HG03060 (cell line): ENCODE results near the gene LCP1.
"Not testable (repeated sequence)": the region's sequence is repeated elsewhere in the genome, so short reads cannot be mapped to it uniquely, and the experiment has no call there.

ENCODE experiments used
- ATAC-seq: cut with Tn5 transposase; IDR thresholded peaks from one replicate; pipeline ENCODE4 v1.9.1; 2021; ENCODE audit warnings: low read depth, moderate number of reproducible peaks; ENCODE audit not compliant: unreplicated experiment

LCP1 gene, protein sequence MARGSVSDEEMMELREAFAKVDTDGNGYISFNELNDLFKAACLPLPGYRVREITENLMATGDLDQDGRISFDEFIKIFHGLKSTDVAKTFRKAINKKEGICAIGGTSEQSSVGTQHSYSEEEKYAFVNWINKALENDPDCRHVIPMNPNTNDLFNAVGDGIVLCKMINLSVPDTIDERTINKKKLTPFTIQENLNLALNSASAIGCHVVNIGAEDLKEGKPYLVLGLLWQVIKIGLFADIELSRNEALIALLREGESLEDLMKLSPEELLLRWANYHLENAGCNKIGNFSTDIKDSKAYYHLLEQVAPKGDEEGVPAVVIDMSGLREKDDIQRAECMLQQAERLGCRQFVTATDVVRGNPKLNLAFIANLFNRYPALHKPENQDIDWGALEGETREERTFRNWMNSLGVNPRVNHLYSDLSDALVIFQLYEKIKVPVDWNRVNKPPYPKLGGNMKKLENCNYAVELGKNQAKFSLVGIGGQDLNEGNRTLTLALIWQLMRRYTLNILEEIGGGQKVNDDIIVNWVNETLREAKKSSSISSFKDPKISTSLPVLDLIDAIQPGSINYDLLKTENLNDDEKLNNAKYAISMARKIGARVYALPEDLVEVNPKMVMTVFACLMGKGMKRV

DNA sequence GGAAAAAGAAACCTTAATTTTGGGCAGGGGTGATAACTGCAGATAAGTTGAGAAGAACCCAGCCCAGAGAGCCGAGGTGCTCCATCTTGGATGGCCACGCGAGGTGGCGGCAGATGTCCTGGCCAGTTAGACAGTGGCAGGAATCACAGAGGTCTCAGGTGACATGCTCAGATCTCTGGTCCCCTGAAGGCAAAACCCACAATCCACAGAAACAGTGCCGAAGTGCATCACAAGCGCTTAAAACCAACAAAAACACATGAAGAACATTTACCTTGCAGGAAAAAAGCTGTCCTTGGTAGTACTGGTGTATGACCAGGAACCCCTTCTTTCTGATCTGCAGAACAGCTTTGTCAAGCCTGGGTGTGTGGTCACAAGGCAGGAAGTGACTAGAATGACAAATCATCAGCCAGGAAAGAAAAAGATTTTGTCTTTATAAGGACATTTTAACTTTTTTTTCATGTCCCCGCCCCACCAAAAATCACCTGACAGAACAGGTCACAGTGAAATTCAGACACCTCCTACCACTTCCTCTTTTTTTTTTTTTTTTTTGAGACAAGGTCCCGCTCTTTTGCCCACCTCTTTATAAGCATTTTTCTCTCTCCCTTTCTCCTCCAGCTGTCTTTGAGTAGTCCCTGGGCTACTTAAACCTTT, at the start of gene LCP1:
Gene LCP1 (minus strand): TSS at position 338 of the 651 bp plus-strand sequence. CDS start 22,515 bp downstream, outside the sequence.
- peak; percentile 56 for ATAC-seq

DNA sequence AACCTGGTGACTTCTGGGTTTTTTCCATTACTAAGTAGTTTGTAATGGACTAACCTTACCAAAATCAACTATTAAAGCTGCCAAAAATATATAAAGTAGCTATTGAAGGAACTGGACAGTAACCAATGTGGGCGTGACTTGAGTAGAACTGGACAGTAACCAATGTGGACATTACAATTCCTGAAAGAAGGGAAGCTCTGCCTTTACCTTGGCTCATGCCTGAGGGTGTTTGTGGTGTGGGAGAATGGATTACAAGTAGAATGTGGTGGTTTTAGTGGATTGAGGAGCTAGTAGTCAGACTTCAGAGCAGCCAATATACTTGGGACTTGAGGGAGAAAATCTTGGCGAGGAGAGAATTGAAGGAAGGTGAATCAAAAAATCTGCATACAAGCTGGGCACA, 47.3 kb upstream of the LCP1 start:
- no peak for ATAC-seq

DNA sequence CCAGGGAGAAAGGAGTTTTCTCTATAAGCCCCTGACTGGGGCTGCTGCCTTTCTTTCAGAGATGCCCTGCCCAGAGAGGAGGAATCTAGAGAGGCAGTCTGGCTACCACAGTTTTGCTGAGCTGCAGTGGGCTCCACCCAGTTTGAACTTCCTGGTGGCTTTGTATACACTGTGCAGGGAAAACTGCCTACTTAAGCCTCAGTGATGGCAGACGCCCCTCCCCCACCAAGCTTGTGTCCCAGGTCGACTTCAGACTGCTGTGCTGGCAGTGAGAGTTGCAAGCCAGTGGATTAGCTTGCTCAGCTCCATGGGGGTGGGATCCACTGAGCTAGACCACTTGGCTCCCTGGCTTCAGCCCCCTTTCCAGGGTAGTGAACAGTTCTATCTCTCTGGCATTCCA, 38.3 kb upstream of the LCP1 start:
- ATAC-seq = not testable (repeated sequence)

DNA sequence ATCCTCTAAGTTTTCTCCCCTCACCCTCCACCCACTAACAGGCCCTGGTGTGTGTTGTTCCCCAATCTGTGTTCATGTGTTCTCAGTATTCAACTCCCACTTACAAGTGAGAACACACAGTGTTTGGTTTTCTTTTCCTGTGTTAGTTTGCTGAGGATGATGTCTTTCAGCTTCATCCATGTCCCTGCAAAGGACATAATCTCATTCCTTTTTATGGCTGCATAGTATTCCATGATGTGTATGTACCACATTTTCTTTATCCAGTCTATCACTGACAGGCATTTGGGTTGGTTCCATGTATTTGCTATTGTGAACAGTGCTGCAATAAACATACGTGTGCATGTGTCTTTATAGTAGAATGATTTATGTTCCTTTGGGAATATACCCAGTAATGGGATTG, 32.8 kb upstream of the LCP1 start:
- ATAC-seq = not testable (repeated sequence)

DNA sequence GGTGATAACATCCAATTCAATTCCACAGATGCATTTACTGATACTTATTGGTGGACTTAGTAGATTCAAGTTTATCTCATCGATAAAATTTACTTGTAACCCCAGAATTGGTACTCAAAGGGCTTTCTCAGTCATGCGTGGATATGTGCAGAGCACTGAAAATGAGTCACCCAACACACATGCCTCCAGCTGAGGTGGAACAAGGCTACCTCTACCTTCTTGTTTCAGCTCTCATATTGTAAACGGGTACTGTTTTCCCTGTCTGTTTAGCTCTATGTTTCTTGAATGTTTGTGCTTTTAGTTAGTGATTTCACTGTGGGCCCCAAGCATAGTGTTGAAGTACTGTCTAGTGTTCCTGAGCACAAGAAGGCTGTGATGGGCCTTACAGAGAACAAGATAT, 31.3 kb upstream of the LCP1 start:
- no peak for ATAC-seq

DNA sequence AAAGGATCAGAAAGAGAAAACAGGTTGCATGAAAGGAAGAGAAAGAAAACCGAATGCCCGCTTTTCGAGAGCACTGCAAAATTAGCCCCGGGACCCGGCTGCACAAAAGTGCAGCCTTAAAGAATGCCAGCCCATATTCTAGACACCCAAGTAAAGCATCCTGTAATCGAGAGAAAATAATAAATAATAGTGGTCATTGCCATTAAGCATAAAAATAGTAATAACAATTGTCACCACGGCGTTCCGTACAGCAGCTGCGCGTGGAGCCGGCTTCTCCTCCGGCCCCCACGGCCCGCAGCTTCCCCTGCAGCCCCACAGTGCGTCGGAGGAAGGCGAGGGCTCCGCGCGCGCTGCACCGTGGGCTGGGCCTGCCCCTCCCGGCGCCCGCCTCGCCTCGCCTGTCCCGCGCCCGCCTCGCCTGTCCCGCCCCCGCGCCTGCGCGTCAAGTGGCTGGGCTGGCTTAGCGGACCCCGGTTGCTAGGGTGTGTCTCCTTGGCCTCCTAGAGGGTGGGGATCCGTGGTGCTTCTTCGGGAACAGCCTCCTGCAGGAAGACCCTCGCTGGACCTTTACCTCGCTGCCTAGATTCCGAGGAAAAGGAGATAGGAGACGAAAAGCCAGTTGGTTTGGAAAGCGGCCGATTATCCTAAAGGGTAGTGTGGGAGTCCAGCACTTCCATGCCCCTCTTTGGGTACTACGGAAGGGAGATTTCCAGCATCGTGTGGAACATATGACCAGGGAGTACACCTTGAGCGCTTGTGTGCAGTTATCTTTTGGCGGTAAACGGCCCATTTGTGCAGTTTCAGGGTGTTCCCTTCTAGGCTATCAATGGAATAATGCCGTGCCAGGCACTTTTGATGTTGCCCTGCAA, 29.7 kb upstream of the LCP1 start, which contains the start of gene LRRC63:
Gene LRRC63 (plus strand): TSS at position 446 of the 869 bp plus-strand sequence. CDS start 1,107 bp downstream, outside the sequence.
- peak; percentile 48 for ATAC-seq

DNA sequence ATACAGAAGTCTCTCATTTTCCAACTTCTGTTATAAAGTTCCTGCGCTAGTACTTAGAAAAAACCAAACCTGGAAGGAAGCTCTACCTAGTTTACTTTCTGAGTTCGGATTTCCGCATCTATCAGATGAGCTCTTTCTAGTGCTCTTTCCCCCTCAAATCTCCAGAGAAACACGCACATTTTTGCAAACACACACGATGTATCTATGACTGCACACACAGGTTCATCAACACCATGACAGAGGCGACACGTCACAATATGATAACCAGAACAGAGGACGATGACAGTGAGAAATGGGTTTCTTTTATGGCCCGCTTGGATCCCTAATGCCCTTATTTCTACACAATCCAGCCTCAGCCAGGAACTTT, 29.1 kb upstream of the LCP1 start:
- no peak for ATAC-seq

DNA sequence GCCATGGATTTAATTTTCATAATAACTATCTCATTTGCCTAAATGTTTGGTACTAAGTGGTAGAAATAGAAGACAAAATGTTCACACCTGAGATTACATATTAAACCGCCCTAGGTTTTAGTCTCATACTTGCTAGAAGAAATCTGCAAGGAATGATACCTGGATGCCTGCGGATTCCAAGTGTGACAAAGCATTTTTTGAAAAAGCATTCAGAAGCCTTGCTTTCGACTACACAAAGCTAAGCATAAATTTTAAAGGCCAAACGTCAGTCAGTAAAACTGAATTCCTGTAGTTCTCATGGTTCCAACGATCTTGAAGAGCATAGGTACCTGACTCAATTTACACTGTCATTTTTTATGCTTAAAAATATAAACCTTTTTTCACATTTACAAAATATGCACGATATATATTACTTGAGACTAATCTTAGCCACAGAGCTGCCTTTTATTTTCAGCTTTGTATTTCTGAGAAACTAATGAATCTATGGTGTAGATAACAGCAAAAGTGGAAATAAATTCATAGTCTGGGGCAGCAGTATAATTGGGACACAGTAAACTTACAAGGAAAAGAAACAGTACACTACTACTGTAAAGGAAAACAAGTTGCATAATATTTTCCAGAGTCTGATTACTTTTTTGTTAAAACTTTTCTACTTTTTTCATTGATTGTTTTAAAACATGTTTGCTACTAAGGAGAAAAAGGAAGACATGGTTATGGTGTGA, 28.5 kb upstream of the LCP1 start:
- ATAC-seq = no peak

DNA sequence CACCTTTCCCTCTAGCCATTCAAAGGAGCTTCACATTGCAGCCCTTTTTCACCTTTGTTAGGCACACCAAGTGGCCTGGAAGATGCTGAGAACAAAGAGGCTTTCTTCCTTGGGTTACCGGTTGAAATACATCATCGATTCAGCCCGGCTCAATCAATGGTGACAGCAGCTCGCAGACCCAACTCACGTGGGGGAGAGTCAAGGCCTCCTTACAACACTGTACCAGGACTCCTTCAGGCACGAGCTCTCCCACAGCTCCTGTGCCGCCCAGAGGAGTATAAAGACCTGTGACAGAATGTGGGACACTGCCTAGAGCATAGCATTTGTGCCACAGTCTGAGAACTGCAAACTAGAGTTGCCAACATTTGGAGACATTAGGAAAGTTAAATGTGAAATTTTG, 25.9 kb upstream of the LCP1 start:
- ATAC-seq = no peak

DNA sequence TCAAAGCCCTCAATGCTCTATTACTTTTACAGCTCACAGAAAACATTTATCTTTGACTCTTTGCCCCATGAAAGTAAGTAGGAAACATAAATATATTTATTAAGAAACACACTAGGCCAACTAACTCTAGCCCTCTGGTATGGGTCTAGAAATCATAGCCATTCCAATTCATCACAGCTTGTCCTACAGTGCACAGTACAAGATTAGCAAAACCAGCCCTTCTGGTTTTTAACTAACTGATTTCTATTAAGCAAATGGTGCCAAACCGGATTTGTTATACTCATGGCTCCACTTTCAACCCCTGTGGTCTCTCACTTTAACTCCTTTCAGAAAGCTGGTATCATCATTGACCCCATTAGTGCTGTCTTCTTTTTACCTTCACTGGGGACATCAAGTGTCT, 24.2 kb upstream of the LCP1 start:
- no peak for ATAC-seq

DNA sequence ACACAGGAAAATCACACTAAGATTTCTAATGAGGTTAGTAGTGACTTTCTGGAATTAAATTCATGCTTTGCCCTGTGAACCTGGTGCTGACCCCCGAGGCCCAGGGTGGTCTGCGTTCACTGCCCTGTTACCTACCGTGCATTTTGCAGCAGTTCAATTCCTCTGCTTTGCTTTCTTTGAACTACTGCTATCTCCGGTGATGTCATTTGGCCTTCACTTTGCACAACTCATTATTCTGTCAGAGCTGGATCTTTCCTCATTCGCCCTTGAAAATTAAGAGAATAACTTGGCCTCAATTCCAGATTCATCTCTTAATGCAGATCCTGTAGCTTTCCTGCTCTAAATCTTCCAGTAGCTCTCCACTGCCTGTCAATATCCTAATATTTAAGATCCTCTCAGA, 21.0 kb upstream of the LCP1 start:
- no peak for ATAC-seq

DNA sequence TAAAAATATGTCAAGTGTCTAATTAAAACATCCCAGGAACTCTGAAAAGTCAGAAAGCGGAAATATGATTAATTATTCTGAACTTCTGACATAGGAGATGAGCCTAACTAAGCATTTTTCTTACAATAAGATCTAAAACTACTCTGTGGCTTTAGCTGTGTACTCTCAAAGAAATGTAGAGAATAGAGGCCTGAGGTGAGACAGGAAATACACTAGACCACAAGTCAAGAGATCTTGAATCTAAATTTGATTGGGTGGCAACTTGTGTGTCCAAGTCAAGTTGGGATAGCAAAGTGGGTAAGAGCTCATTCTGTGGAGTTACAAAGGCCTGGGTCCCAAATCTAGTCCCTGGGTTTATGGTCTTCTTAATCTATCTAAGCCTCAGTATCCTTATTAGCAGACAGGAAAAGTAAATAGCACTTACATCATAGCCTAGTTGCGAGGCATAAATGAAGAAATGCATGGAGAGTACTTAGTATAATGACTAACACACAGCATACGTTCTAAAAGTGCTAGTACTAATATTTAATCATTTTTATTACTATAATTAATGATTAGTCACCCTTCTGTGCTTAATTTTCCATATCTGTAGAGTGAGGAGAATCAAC, 20.3 kb upstream of the LCP1 start:
- ATAC-seq = no peak

DNA sequence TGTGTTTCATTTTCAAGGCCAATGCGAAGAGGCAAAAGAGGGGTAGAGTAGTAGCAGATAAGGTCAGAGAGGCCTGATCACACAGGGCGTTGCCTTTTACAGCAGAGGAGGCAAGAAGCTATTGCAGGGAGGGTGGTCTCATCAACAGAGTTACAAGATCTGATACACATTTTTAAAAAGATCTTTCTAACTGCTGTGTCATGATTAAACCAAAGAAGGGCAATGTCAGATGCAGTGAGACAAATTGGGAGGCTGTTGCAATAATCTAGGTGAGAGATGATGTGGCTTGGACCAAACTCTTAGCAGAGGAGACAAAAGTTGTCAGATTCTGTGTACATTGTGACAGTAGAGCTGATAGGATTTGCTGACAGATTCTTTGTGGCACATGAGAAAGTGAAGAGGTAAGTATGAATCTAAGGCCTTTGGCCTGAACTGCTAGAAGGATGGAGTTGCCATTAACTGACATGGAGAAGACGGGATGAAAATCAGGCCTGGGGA, 16.8 kb upstream of the LCP1 start:
- ATAC-seq = no peak

DNA sequence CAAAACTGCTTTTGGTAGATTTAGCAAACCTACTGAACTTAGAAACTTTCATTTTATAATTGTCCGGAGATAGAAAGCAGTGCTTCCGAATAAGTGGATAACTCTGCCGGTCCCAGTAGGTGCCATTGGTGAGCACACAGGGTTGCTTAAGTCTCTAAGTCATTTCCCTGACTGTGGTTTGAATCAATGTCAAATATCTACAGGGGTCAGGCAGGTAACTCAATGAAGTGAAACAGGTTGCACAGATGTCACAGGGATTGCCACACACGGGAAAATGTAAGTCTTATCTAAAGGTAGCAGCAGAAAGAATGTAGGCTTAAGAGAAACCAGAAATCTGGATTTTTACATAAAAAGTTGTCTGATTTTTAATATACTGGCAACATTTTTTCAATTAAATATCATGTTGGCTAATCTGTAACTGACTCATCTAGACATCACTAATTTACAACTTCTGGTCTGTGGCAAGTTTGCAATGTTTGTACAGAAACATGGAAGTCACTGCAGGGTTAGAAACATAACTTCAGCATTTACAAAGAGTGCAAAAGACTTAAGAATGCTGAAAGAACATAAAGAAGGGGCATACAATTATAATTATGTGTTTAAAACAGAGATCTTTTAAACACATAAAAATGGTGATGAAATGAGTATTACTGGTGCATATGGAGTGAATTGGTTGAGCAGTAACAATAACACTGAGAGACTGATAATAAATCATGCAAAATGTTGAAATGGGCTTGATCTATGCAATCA, 15.5 kb upstream of the LCP1 start:
- no peak for ATAC-seq

DNA sequence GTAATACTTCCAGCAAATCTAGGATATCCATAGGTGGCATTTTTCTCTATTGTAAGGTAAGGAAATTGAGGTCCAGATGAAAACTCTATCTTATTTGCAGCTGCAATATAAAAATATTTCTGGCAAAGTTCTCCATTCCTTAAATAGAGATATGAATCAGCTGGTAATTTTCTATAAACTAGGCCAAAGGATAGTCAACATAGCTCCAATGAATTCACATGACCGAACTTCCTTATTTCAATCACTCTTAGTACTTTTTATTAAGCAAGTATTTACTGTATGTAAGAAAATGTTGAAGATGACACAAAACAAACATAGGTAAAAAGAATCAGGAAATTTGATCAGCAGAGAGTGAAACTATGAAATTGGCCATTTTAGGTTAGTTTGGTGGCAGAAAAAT, 13.0 kb upstream of the LCP1 start:
- no peak for ATAC-seq

DNA sequence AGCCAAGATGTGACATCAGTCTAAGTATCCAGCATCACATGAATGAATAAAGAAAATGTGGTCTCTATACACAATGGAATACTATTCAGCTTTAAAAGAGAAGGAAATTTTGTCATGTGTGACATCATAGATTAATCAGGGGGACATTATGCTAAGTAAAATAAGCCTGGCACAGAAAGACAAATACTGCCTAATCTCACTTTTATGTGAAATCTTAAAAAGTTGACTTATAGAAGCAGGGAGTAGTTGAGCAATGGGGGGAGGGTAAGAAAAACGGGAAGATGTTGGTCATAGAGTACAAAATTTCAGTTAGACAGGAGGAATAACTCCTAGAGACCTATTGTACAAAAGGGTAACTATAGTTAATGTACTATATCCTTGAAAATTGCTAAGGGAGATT, 10.4 kb upstream of the LCP1 start:
- ATAC-seq = no peak

DNA sequence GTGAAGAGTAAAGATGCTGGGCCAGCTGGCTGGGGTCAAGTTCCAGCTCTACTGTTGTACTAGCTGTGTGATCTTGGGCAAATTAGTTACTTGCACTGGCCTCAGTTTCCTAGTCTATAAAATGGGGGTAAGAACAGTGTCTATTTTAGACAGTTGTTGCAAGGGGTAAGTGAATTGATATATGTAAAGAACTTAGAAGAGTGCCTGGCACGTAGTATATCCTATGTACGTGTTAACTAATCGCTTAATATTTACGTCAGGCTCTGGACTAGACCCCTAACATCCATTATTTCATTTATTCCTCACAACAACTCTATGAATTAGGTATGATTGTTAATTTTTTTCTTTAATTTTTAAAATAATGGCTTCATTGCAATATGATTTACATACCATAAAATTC, 3.7 kb upstream of the LCP1 start:
- ATAC-seq = no peak

DNA sequence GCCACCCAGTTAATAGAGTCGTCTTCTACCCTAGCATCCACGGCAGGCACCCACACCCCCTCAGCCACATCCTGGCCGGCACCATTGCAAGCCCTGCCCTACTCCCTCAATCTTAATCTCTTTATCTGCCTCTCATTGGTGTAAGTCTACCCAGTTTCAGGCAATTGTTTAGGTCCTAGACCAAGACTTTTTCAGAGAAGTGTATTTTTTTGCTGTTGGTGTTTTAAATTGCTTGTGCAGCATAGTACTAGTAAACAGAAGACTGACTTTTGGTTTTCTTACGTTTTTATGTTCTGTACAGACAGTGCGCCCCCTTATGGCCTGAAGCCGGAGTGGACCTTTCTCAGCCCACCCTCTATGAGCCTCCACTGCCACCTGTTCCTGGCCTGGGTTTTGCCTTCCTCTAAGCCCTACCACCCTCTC, 2.3 kb upstream of the LCP1 start:
- no peak for ATAC-seq
